Limb (tissue), 2 donors: ENCODE measurements around the gene TRMT10B.

ENCODE experiments used
- DNase-seq, 2 donors: peaks; one replicate each; pipeline ENCODE4 v3.0.0-alpha.2; 2016; ENCODE audit errors: extremely low spot score in 2 of 2

Gene TRMT10B

GRCh38 chr9:37753489-37754190 is at the start of gene TRMT10B:
TRMT10B (plus strand) TSS chr9:37753805; CDS start chr9:37761932, 8,127 bp downstream.
- DNase-seq: peak; percentile 78 to 88

GRCh38 chr9:37705787-37706186 is 47.8 kb upstream of the TRMT10B start:
- DNase-seq: no peak

GRCh38 chr9:37706290-37706689 is 47.3 kb upstream of the TRMT10B start:
- no peak for DNase-seq

GRCh38 chr9:37707748-37708147 is 45.9 kb upstream of the TRMT10B start:
- DNase-seq: no peak

- DNase-seq: no peak
Observed at GRCh38 chr9:37710046-37710445, 43.6 kb upstream of the TRMT10B start.

- no peak for DNase-seq
Observed at GRCh38 chr9:37715260-37715659, 38.3 kb upstream of the TRMT10B start.

- no peak for DNase-seq
Observed at GRCh38 chr9:37715991-37716505, 37.6 kb upstream of the TRMT10B start.

- no peak for DNase-seq
Observed at GRCh38 chr9:37719526-37719925, 34.1 kb upstream of the TRMT10B start.

GRCh38 chr9:37727013-37727412 is 26.6 kb upstream of the TRMT10B start:
- no peak for DNase-seq

- no peak for DNase-seq
Observed at GRCh38 chr9:37729499-37729898, 24.1 kb upstream of the TRMT10B start.

GRCh38 chr9:37730256-37730655 is 23.3 kb upstream of the TRMT10B start:
- no peak for DNase-seq

- DNase-seq: no peak
Observed at GRCh38 chr9:37730839-37731238, 22.8 kb upstream of the TRMT10B start.

GRCh38 chr9:37732086-37732741 is 21.4 kb upstream of the TRMT10B start:
- peak; percentile 54 to 75 for DNase-seq

GRCh38 chr9:37732952-37733351 is 20.7 kb upstream of the TRMT10B start:
- no peak for DNase-seq

GRCh38 chr9:37739222-37739621 is 14.4 kb upstream of the TRMT10B start:
- no peak for DNase-seq

GRCh38 chr9:37740128-37740527 is 13.5 kb upstream of the TRMT10B start:
- no peak for DNase-seq

GRCh38 chr9:37740631-37741328 is 12.8 kb upstream of the TRMT10B start:
- no peak for DNase-seq

GRCh38 chr9:37745970-37746369 is 7.6 kb upstream of the TRMT10B start:
- DNase-seq: no peak

GRCh38 chr9:37746448-37747270 is 6.9 kb upstream of the TRMT10B start:
- no peak for DNase-seq

- peak; percentile 58 to 60 for DNase-seq
Observed at GRCh38 chr9:37747271-37747753, 6.3 kb upstream of the TRMT10B start.

GRCh38 chr9:37749129-37749528 is 4.5 kb upstream of the TRMT10B start:
- DNase-seq: no peak
